GM12878 (cell line): ENCODE data around the gene ARHGEF1. TPM values are rescaled to one million over a fixed set of nuclear protein-coding genes. Genes with fewer than 3 reads are reported as not detected.
A peak's percentile ranks its signal among the peaks of the same experiment; 100 is the strongest.

Source experiments
- ATF2 ChIP-seq: IDR thresholded peaks from 2 replicates; pipeline ENCODE4 v1.6.1; 2012; ENCODE audit warnings: low read length, inconsistent platforms
- BCL11A ChIP-seq: IDR thresholded peaks from 2 replicates; pipeline ENCODE4 v1.6.1; 2011; ENCODE audit warnings: low read depth, low read length
- BMI1 ChIP-seq: fragments of 450-650 bp; IDR thresholded peaks from 2 replicates; pipeline ENCODE4 v1.6.1; 2016; ENCODE audit warnings: mild to moderate bottlenecking, moderate library complexity, borderline replicate concordance
- CBX3 ChIP-seq: fragments of 200-600 bp; sonication (generic); IDR thresholded peaks from 2 replicates; pipeline ENCODE4 v1.6.1; 2016; ENCODE audit warnings: low read depth, borderline replicate concordance
- EED ChIP-seq: sonication (generic); IDR thresholded peaks from 2 replicates; pipeline ENCODE4 v1.6.1; 2016; ENCODE audit warnings: antibody characterized with exemption, low read depth
- EP300 ChIP-seq, 2 experiments: fragments of 150-350 bp in 1 of 2; IDR thresholded peaks; 2 replicates each; pipeline ENCODE4 v1.6.1; 2011 to 2012; ENCODE audit warnings: low read depth in 2 of 2, low read length in 2 of 2, borderline replicate concordance in 1 of 2, improper control_type of control experiment in 1 of 2, inconsistent platforms in 1 of 2; ENCODE audit not compliant: control insufficient read depth in 1 of 2
- HDGF ChIP-seq: fragments of 450-650 bp; IDR thresholded peaks from 2 replicates; pipeline ENCODE4 v1.6.1; 2016; ENCODE audit warnings: antibody characterized with exemption
- IKZF1 ChIP-seq: fragments of 450-650 bp; conservative IDR thresholded peaks from 2 replicates; pipeline ENCODE4 v1.6.1; 2017; ENCODE audit warnings: antibody characterized with exemption, mild to moderate bottlenecking
- IKZF2 ChIP-seq, 2 experiments: fragments of 450-650 bp; IDR thresholded peaks; 2 replicates each; pipeline ENCODE4 v1.6.1; 2017; ENCODE audit warnings: mild to moderate bottlenecking in 2 of 2, moderate library complexity in 2 of 2
- JUND ChIP-seq: IDR thresholded peaks from 2 replicates; pipeline ENCODE4 v1.6.1; 2012; ENCODE audit warnings: low read depth, mild to moderate bottlenecking, low read length, improper control_type of control experiment, moderate library complexity
- KDM1A ChIP-seq: fragments of 200-600 bp; sonication (generic); IDR thresholded peaks from 2 replicates; pipeline ENCODE4 v1.6.1; 2016; ENCODE audit warnings: borderline replicate concordance
- MEF2A ChIP-seq: IDR thresholded peaks from 2 replicates; pipeline ENCODE4 v1.6.1; 2011; ENCODE audit warnings: low read depth, mild to moderate bottlenecking, low read length, moderate library complexity; ENCODE audit not compliant: insufficient read depth
- MTA3 ChIP-seq: IDR thresholded peaks from 2 replicates; pipeline ENCODE4 v1.6.1; 2012; ENCODE audit warnings: low read length, inconsistent platforms, borderline replicate concordance
- MYB ChIP-seq: fragments of 150-350 bp; IDR thresholded peaks from 2 replicates; pipeline ENCODE4 v1.6.1; 2014; ENCODE audit warnings: mild to moderate bottlenecking, low read depth, low read length, borderline replicate concordance
- NKRF ChIP-seq: fragments of 450-650 bp; conservative IDR thresholded peaks from 2 replicates; pipeline ENCODE4 v1.6.1; 2017; ENCODE audit warnings: mild to moderate bottlenecking, moderate library complexity
- NR2C1 ChIP-seq: fragments of 450-650 bp; IDR thresholded peaks from 2 replicates; pipeline ENCODE4 v1.6.1; 2017; ENCODE audit warnings: antibody characterized with exemption, mild to moderate bottlenecking, moderate library complexity
- PAX8 ChIP-seq: fragments of 450-650 bp; IDR thresholded peaks from 2 replicates; pipeline ENCODE4 v1.6.1; 2017; ENCODE audit warnings: mild to moderate bottlenecking, moderate library complexity
- PML ChIP-seq: IDR thresholded peaks from 2 replicates; pipeline ENCODE4 v1.6.1; 2012; ENCODE audit warnings: low read length, inconsistent platforms
- POU2F2 ChIP-seq: IDR thresholded peaks from 3 replicates; pipeline ENCODE4 v1.6.1; 2011; ENCODE audit warnings: low read depth, mild to moderate bottlenecking, low read length, borderline replicate concordance
- RELB ChIP-seq: fragments of 450-650 bp; IDR thresholded peaks from 2 replicates; pipeline ENCODE4 v1.6.1; 2017; ENCODE audit warnings: low read depth, mild to moderate bottlenecking, moderate library complexity
- SMAD1 ChIP-seq: fragments of 450-650 bp; IDR thresholded peaks from 2 replicates; pipeline ENCODE4 v1.6.1; 2018; ENCODE audit warnings: mild to moderate bottlenecking, low read depth; ENCODE audit not compliant: partially characterized antibody
- ZNF384 ChIP-seq: IDR thresholded peaks from 2 replicates; pipeline ENCODE4 v1.6.1; 2012; ENCODE audit warnings: low read depth, mild to moderate bottlenecking, low read length, improper control_type of control experiment, borderline replicate concordance
- ZSCAN29 ChIP-seq: fragments of 450-650 bp; IDR thresholded peaks from 2 replicates; pipeline ENCODE4 v1.6.1; 2017; ENCODE audit warnings: mild to moderate bottlenecking, moderate library complexity
- polyA plus RNA-seq, 11 experiments: library from polyadenylated mRNA; depleted of rRNA in 4 of 11; unstranded in 6 of 11; stranded (reverse) in 5 of 11; fragments of >200 nt; fragmentation: Nextera tagmentation in 4 of 11; fragmentation: Illumina TruSeq in 1 of 11; extraction: Ambion mirVana in 4 of 11; extraction: Trizol in 1 of 11; gene quantifications; 1 replicate in 1 of 11; 2 replicates in 10 of 11; pipeline versions ENCODE4 v1.2.1 to v1.2.3, GENCODE V29; 2011 to 2016; ENCODE audit warnings: inconsistent platforms in 2 of 11, missing spikeins in 2 of 11, low read depth in 1 of 11
- total RNA-seq, 4 experiments: library from RNA; depleted of rRNA in 3 of 4; stranded (reverse); fragments of >200 nt in 3 of 4; fragmentation: Illumina TruSeq in 1 of 4; extraction: Trizol in 1 of 4; gene quantifications; 2 replicates each; pipeline versions ENCODE4 v1.2.1 to v1.2.3, GENCODE V29; 2013 to 2021
- TF ChIP-seq, protein P1 (sequence below): fragments of 450-650 bp; formaldehyde crosslinking; IDR thresholded peaks from 2 replicates; pipeline ENCODE4 v1.4.0; 2022; ENCODE audit warnings: mild to moderate bottlenecking, moderate library complexity

The ARHGEF1 gene
- total and polyA plus RNA-seq, 10 of the 15 experiments (the other 5 are each of a cell fraction or from before 2014, with no cell fraction given): 1.2 to 207 (median 53.9) TPM

DNA sequence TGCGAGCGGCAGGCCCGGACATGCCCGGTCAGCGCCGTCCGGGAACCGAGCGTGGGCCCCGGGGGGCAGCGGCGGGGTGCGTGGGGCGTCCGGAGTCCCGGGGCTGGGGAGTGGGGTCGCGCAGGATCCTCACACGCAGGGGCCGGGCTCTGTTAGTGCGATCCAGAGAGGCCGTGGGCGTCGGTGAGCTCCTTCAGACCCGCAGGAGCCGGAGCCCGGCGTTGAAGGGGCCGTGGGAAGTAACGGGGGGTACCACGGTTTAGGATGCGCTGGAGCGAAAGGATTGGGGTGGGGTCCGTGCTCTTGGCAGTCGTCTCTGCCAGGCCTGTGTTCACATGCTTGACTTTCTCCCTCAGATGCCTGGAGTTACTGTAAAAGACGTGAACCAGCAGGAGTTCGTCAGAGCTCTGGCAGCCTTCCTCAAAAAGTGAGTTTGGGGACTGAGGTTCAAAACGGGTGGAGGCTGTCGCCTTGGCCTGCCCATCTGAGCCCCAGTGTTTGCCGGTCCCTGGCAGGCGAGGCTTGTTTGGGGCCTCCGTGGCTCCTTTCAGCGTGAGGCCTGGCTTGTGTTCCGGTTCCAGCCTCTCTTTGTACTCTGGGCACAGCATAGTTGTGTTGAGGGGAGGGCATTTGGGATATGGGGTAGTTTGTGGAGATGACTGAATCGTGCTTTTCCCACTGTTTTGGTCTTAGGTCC lies 22.4 kb upstream of the ARHGEF1 start (continued):
- TF ChIP-seq KDM1A (no peak), ZSCAN29 (no peak), POU2F2 (no peak), NR2C1 (no peak), HDGF (peak; percentile 69), CBX3 (no peak), BCL11A (no peak), IKZF2 (IDR thresholded peaks at IDR 0.05) (no peak), PML (no peak), EP300 (IDR thresholded peaks at IDR 0.05; ENCODE audit: borderline replicate concordance in 1 of 2, control insufficient read depth in 1 of 2, low read depth in 2 of 2, low read length in 2 of 2) (no peak), JUND (no peak), EED (no peak), PAX8 (no peak), ATF2 (no peak), ZNF384 (no peak), MTA3 (0 out of 2 replicates have a peak, but pooled peaks have one; percentile 62), BMI1 (no peak), SMAD1 (peak; percentile 33), RELB (no peak), IKZF1 (no peak), MEF2A (no peak), NKRF (no peak), MYB (no peak)
- TF ChIP-seq, protein P1, sequence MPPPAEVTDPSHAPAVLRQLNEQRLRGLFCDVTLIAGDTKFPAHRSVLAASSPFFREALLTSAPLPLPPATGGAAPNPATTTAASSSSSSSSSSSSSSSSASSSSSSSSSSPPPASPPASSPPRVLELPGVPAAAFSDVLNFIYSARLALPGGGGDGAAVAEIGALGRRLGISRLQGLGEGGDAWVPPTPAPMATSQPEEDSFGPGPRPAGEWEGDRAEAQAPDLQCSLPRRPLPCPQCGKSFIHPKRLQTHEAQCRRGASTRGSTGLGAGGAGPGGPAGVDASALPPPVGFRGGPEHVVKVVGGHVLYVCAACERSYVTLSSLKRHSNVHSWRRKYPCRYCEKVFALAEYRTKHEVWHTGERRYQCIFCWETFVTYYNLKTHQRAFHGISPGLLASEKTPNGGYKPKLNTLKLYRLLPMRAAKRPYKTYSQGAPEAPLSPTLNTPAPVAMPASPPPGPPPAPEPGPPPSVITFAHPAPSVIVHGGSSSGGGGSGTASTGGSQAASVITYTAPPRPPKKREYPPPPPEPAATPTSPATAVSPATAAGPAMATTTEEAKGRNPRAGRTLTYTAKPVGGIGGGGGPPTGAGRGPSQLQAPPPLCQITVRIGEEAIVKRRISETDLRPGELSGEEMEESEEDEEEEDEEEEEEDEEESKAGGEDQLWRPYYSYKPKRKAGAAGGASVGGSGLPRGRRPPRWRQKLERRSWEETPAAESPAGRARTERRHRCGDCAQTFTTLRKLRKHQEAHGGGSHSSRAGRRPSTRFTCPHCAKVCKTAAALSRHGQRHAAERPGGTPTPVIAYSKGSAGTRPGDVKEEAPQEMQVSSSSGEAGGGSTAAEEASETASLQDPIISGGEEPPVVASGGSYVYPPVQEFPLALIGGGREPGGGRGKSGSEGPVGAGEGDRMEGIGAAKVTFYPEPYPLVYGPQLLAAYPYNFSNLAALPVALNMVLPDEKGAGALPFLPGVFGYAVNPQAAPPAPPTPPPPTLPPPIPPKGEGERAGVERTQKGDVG: no peak
